ENCODE results near the gene LBHD1.

Gene LBHD1

DNA sequence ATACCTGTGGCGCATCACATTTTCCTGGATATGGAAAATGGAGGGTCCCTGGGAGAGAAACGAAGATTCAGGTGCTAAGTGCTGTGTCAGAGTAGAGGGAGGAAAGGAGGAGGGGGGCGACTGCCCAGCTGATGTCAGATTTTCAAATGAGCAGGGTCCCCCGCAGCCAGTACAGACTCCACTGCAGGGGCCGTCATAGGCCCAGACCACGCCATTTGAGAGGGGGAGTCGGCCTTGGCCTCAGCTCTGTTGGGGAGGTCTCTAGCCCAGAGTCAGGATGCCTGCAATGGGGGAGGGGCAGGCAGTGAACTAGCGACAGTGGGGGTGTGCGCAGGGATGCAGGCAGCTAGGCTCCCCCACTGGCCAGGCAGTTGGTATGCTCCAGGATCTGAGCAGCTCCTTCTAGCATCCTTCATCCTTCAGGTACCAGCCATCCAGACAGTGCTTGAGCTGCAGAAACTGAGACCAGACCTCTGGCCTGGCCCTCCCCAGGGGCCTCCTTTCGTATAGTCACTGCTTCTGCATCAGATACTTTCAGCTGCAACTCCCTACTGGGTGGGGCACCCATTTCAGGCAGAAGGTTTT lies 35.3 kb upstream of the LBHD1 start, which contains the start of the genes BSCL2 and GNG3:
Gene BSCL2 (minus strand): TSS at position 148 of the 585 bp plus-strand sequence. CDS start 229 bp downstream, outside the sequence.
Gene GNG3 (plus strand): TSS at position 400 of the 585 bp plus-strand sequence. CDS start 620 bp downstream, outside the sequence.
- no peaks in the 10 kb centered on the region for H3K79me2 ChIP-seq (ENCODE audit: insufficient read depth, low read length)
- H3K4me1 ChIP-seq (ENCODE audit: insufficient read depth, low read length, poor library complexity, severe bottlenecking), result peaks cover 13% of the 10 kb centered on the region
- H3K36me3 ChIP-seq (ENCODE audit: insufficient read depth, low read length), result peaks cover 46% of the 10 kb centered on the region

DNA sequence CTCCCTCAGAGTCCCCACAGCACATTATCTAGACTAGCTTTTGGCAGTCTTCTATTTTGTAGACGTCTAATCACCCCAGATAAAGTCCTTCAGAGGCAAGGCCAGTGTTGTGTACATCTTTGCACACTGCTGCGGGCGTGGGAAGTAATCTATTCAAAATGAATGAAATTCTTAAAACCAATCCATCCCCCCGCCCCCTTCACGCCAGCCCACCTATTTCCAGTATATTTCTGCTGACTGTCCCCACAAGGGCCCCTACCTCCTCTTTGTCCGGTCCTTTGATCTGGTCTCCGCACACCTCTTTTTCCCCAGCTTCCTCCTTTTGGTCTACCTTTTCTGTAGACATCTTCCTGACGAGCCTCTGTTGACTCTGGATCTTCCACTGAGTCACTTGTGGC lies 34.8 kb upstream of the LBHD1 start:
- Histone ChIP-seq H3F3A (ENCODE audit: low read depth) (peaks cover 6% of the 10 kb centered on the region), H3K79me2 (ENCODE audit: insufficient read depth, low read length) (no peaks in the 10 kb centered on the region), H3K9ac (ENCODE audit: low read depth, low read length, poor library complexity, severe bottlenecking) (no peak overlapping the region), H4K20me1 (ENCODE audit: insufficient read depth, low read length, poor library complexity, severe bottlenecking) (peaks cover 9% of the 10 kb centered on the region), H3K9me3 (ENCODE audit: insufficient read depth, low read depth, low read length) (no peaks in the 10 kb centered on the region), H3K9me2 (replicated peaks; ENCODE audit: low read depth, low read length) (no peaks in the 10 kb centered on the region), H2AFZ (ENCODE audit: low read length) (no peak overlapping the region), H3K36me3 (ENCODE audit: insufficient read depth, low read length) (peaks cover 42% of the 10 kb centered on the region), H3K27me3 (ENCODE audit: insufficient read depth, low read length, poor library complexity, severe bottlenecking) (no peaks in the 10 kb centered on the region), H3K4me3 (ENCODE audit: low read length, poor library complexity, severe bottlenecking) (no peak overlapping the region), H3K4me1 (ENCODE audit: insufficient read depth, low read length, poor library complexity, severe bottlenecking) (peaks cover 13% of the 10 kb centered on the region), H3K4me2 (ENCODE audit: low read depth, low read length, poor library complexity, severe bottlenecking) (no peak overlapping the region)
- TF ChIP-seq EZH2phosphoT487 (IDR thresholded peaks at IDR 0.05; ENCODE audit: borderline replicate concordance), result no peak
- TF ChIP-seq, protein P1, sequence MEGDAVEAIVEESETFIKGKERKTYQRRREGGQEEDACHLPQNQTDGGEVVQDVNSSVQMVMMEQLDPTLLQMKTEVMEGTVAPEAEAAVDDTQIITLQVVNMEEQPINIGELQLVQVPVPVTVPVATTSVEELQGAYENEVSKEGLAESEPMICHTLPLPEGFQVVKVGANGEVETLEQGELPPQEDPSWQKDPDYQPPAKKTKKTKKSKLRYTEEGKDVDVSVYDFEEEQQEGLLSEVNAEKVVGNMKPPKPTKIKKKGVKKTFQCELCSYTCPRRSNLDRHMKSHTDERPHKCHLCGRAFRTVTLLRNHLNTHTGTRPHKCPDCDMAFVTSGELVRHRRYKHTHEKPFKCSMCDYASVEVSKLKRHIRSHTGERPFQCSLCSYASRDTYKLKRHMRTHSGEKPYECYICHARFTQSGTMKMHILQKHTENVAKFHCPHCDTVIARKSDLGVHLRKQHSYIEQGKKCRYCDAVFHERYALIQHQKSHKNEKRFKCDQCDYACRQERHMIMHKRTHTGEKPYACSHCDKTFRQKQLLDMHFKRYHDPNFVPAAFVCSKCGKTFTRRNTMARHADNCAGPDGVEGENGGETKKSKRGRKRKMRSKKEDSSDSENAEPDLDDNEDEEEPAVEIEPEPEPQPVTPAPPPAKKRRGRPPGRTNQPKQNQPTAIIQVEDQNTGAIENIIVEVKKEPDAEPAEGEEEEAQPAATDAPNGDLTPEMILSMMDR (conservative IDR thresholded peaks at IDR 0.05; ENCODE audit: low read length), result no peak

More for the DNA sequence above, 35.3 kb upstream of the LBHD1 start, which contains the start of the genes BSCL2 and GNG3:
- no peaks in the 10 kb centered on the region for H3K9me2 ChIP-seq (replicated peaks; ENCODE audit: low read depth, low read length)
- H3K4me2 ChIP-seq (ENCODE audit: low read depth, low read length, poor library complexity, severe bottlenecking), result peak within 1 kb of the TSS; percentile 42
- TF ChIP-seq, protein P1 (conservative IDR thresholded peaks at IDR 0.05; ENCODE audit: low read length), result no peak
- TF ChIP-seq EZH2phosphoT487 (IDR thresholded peaks at IDR 0.05; ENCODE audit: borderline replicate concordance), result no peak
- no peaks in the 10 kb centered on the region for H3K9me3 ChIP-seq (ENCODE audit: insufficient read depth, low read depth, low read length)
- no peaks in the 10 kb centered on the region for H3K27me3 ChIP-seq (ENCODE audit: insufficient read depth, low read length, poor library complexity, severe bottlenecking)
- H3F3A ChIP-seq (ENCODE audit: low read depth), result peaks cover 6% of the 10 kb centered on the region
- H3K4me3 ChIP-seq (ENCODE audit: low read length, poor library complexity, severe bottlenecking), result peak within 1 kb of the TSS; percentile 26
- H3K9ac ChIP-seq (ENCODE audit: low read depth, low read length, poor library complexity, severe bottlenecking), result no peak within 1 kb of the TSS
- H4K20me1 ChIP-seq (ENCODE audit: insufficient read depth, low read length, poor library complexity, severe bottlenecking), result peaks cover 9% of the 10 kb centered on the region
- H2AFZ ChIP-seq (ENCODE audit: low read length), result no peak within 1 kb of the TSS

- peak overlapping the region; percentile 72 for H3K9ac ChIP-seq (ENCODE audit: low read depth, low read length, poor library complexity, severe bottlenecking)
- H3K4me2 ChIP-seq (ENCODE audit: low read depth, low read length, poor library complexity, severe bottlenecking), result peak overlapping the region; percentile 86
- peak overlapping the region; percentile 37 for H2AFZ ChIP-seq (ENCODE audit: low read length)
- H3K9me2 ChIP-seq (replicated peaks; ENCODE audit: low read depth, low read length), result no peaks in the 10 kb centered on the region
- peaks cover 13% of the 10 kb centered on the region for H3K4me1 ChIP-seq (ENCODE audit: insufficient read depth, low read length, poor library complexity, severe bottlenecking)
- H3K79me2 ChIP-seq (ENCODE audit: insufficient read depth, low read length), result no peaks in the 10 kb centered on the region
- no peaks in the 10 kb centered on the region for H3K9me3 ChIP-seq (ENCODE audit: insufficient read depth, low read depth, low read length)
- H3F3A ChIP-seq (ENCODE audit: low read depth), result peaks cover 6% of the 10 kb centered on the region
- H4K20me1 ChIP-seq (ENCODE audit: insufficient read depth, low read length, poor library complexity, severe bottlenecking), result peaks cover 5% of the 10 kb centered on the region
- H3K36me3 ChIP-seq (ENCODE audit: insufficient read depth, low read length), result peaks cover 36% of the 10 kb centered on the region
- H3K27me3 ChIP-seq (ENCODE audit: insufficient read depth, low read length, poor library complexity, severe bottlenecking), result no peaks in the 10 kb centered on the region
- peak overlapping the region; percentile 73 for H3K4me3 ChIP-seq (ENCODE audit: low read length, poor library complexity, severe bottlenecking)
- TF ChIP-seq EZH2phosphoT487 (IDR thresholded peaks at IDR 0.05; ENCODE audit: borderline replicate concordance), result no peak
- TF ChIP-seq, protein P1 (conservative IDR thresholded peaks at IDR 0.05; ENCODE audit: low read length), result no peak
These were observed 34.1 kb upstream of the LBHD1 start for GRCh38 chr11:62705880-62706849.

Measured in Loucy (cell line).